Measurements from ENCODE around the gene SEPTIN10.

The SEPTIN10 gene

GRCh38 chr2:109562421-109562820 is 51.3 kb downstream of the SEPTIN10 start:
- TF ChIP-seq CTCF (IDR thresholded peaks at IDR 0.05) (no peak), ZFX (IDR thresholded peaks at IDR 0.05; ENCODE audit: borderline replicate concordance) (no peak)
- H3K27ac ChIP-seq: no peak overlapping the region

GRCh38 chr2:109560265-109560664 is 53.5 kb downstream of the SEPTIN10 start:
- no peak for TF ChIP-seq CTCF (IDR thresholded peaks at IDR 0.05)
- no peak for TF ChIP-seq ZFX (IDR thresholded peaks at IDR 0.05; ENCODE audit: borderline replicate concordance)
- H3K27ac ChIP-seq: no peak overlapping the region

- no peak for TF ChIP-seq CTCF (IDR thresholded peaks at IDR 0.05)
- no peak overlapping the region for H3K27ac ChIP-seq
These were observed 55.5 kb downstream of the SEPTIN10 start for GRCh38 chr2:109558076-109558882.

DNA sequence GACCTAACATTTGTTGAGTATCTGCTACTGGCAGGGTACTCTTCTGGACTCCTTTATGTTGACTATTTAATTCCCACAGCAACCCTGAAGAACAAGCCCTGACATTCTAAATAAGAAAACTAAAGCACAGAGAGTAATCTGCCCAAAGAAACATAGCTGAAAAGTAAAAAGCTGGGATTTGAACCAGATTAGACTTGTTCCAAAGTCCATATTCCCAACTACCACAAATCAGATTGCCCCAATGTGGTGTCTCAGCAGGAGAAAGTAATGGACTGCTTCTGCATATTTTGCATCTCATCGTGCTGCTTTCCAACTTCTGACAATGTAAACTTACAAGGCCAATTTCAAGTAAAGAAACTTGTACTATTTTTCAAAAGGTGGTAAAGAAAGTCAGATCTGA is 56.5 kb downstream of the SEPTIN10 start:
- TF ChIP-seq CTCF (IDR thresholded peaks at IDR 0.05): no peak
- no peak for TF ChIP-seq ZFX (IDR thresholded peaks at IDR 0.05; ENCODE audit: borderline replicate concordance)
- H3K27ac ChIP-seq: no peak overlapping the region

GRCh38 chr2:109555346-109555900 is 58.3 kb downstream of the SEPTIN10 start:
- H3K27ac ChIP-seq: no peak overlapping the region

GRCh38 chr2:109554758-109555157 is 59.0 kb downstream of the SEPTIN10 start:
- no peak overlapping the region for H3K27ac ChIP-seq
- TF ChIP-seq ZFX (IDR thresholded peaks at IDR 0.05; ENCODE audit: borderline replicate concordance) (no peak), CTCF (IDR thresholded peaks at IDR 0.05) (no peak)

More at GRCh38 chr2:109555346-109555900, 58.3 kb downstream of the SEPTIN10 start:
- TF ChIP-seq ZFX (IDR thresholded peaks at IDR 0.05; ENCODE audit: borderline replicate concordance): no peak
- no peak for TF ChIP-seq CTCF (IDR thresholded peaks at IDR 0.05)

DNA sequence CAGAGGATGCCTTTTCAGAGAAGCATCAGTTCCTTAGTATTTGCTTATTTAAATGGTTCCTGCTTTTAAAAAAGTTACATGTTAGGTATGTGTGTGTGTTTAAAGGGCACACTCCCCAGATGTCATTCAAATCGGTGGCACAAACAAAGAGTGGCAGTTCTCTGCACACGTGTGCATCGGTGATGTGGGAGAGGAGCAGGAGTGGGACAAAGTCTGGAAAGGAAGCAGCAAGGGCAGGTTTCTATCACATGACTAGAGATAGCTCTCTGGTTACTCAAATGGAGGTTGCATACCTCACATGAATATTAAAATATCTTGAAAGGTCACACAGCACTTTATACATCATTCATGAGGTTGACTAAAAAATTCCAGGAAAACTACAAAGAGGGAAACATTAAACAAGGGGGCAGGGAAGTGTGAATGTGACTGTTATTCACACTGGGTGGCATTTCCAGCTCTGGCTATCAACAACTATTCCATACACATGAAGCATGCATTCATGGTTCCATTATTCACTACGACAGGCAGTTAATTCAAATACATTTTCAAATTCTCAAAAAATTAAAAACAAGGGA is 64.7 kb downstream of the SEPTIN10 start:
- no peak overlapping the region for H3K27ac ChIP-seq
- TF ChIP-seq CTCF (IDR thresholded peaks at IDR 0.05) (no peak), ZFX (IDR thresholded peaks at IDR 0.05; ENCODE audit: borderline replicate concordance) (no peak)

Data from 22Rv1 (cell line).